COLO829 (cell line): ENCODE data around the gene EPB41L3.
"Not testable (repeated sequence)": the region's sequence is repeated elsewhere in the genome, so short reads cannot be mapped to it uniquely, and the experiment has no call there.

Experiments used
- DNase-seq: peaks from one replicate; pipeline ENCODE4 v3.0.0; 2012; ENCODE audit warnings: low spot score

Gene EPB41L3

GRCh38 chr18:5530629-5531178, 13.1 kb downstream of the EPB41L3 start:
- DNase-seq: no peak

- no peak for DNase-seq
These were observed 14.3 kb downstream of the EPB41L3 start for GRCh38 chr18:5529471-5529870.

GRCh38 chr18:5527603-5528002, 16.2 kb downstream of the EPB41L3 start:
- DNase-seq: no peak

DNA sequence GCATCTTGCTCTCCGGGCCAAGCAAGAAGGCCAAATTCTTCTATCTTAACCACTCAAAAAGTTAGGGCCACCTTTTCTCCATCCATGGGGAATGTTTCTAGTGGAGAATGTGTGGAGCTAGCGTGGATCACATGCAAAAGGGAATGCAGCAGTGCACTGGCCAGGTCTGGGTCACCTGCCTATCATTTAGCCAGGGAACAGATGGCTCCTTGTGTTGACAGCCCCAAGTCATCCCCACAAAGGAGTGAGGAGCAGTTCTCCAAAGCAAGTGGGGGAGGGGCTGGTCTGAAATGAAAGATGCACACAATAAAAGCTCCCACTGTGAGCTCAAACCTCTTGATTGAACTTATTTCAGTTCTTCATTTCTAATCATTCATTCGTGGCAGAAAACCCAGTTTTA, 19.1 kb downstream of the EPB41L3 start:
- DNase-seq: no peak

GRCh38 chr18:5521000-5521399, 22.8 kb downstream of the EPB41L3 start:
- no peak for DNase-seq

GRCh38 chr18:5520464-5520863, 23.3 kb downstream of the EPB41L3 start:
- DNase-seq: no peak

GRCh38 chr18:5519448-5520298, 24.1 kb downstream of the EPB41L3 start:
- no peak for DNase-seq

- peak; percentile 54 for DNase-seq
These were observed 24.9 kb downstream of the EPB41L3 start for GRCh38 chr18:5518899-5519371.

DNA sequence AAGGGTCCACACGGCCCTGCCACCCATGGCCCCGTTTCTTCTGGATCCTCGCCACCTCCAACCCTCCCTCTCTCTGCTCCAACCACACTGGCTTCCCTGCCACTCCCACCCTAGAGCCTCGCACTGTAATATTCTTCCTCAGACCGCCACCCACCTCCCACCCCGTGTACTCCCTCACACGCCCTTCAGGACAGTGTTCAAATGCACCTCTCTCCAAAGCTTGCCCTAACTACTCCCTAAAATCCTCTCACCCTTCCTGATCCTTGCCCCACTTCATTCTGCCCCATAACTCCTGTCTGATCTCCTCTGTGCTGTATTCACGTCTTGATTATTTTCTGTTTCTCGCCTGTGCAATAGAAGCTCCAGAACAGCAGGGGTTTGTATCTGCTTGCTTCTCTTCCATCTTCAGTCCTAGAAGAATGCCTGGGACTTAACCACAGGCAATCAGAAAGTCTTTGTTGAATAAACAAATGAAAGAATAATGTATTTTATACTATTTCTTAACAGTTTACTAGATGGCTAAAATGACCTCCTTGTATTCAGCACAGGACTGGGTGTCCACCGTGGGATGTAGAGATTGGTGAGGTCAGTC, 25.5 kb downstream of the EPB41L3 start:
- DNase-seq: no peak

GRCh38 chr18:5516841-5517240, 27.0 kb downstream of the EPB41L3 start:
- no peak for DNase-seq

DNA sequence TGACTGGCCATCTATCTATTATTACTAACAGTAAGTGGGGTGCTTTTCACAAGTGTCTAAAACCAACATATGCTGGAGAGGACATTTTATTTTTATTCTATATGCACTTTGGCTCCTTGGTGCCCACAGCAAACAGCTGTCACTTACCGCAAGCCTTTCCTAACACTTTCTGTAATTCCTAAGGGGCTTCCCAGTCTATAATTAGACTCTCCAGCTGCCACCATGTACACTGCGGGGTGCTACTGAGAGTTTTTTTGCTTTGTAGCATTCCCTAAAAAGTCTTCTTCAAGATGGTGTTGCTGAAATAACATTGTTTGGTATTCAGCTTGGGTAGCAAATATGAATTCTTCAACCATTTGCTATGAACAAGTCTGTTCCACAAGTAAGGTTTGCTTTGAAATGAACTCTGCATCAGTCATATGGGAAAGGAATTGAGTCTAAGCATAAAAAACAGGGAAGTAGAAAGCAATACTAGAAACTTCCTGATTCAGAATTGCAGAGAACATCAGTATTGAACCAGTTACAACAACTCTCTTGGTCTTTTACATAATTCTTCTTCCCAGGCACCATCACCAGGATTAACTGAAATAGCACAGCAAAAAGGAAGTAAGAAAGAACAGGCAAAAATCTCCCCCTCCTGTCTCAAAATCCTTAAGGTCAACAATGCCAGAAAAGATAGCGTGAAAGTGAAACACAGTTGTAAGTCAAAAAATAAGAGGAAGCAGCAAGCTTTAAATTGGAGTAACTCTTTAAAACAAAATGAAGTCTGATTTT, 28.6 kb downstream of the EPB41L3 start:
- no peak for DNase-seq

GRCh38 chr18:5513947-5514346, 29.9 kb downstream of the EPB41L3 start:
- no peak for DNase-seq

GRCh38 chr18:5512176-5512575, 31.6 kb downstream of the EPB41L3 start:
- DNase-seq: peak; percentile 20

DNA sequence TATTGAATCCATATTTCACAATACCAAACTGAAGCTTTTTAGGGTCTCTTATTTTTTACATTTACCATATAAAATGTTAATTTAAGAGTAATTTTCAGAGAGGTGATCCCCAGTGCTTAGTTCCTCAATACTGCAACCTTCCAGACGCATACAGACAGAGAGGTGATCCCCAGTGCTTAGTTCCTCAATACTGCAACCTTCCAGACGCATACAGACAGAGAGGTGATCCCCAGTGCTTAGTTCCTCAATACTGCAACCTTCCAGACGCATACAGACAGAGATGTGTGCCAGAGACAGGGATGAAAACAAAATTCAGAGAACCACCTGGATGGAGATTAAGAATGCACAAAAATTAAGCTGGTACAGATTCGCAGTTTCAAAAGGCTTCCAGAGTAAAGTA, 32.3 kb downstream of the EPB41L3 start:
- DNase-seq: not testable (repeated sequence)

DNA sequence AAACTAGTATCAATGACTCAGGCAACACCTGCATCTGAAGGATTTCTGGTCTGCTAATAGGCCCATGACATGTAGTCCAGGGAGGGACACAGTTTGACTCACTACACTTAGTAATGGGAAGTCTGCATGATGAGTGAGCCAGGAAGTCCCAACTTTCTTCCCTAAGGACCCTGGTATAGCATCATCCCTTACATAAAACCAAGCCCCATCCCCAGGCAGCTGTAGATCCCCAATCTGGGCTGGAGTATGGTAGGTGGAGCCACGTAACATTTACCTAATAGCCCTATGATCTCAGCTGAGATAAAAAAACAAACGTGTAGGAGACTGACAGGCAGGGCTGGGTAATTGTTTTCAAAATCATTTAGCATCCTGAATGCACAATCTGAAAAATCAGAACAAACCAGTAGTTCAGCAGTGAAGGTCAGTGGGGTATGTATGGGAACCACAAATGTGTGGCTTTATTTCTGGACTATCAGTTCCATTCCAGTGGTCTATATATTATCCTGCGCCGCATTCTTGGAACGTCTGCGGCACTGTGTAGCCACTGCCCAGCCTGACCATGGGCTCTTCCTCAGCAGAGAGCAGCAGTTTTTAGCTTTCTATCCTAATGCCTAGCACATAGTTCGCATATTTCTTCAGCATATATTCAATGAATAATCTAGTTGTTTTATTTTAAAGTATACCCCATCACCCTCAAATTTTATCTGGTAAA, 33.5 kb downstream of the EPB41L3 start:
- DNase-seq: no peak

- DNase-seq: no peak
These were observed 35.0 kb downstream of the EPB41L3 start for GRCh38 chr18:5508821-5509220.

DNA sequence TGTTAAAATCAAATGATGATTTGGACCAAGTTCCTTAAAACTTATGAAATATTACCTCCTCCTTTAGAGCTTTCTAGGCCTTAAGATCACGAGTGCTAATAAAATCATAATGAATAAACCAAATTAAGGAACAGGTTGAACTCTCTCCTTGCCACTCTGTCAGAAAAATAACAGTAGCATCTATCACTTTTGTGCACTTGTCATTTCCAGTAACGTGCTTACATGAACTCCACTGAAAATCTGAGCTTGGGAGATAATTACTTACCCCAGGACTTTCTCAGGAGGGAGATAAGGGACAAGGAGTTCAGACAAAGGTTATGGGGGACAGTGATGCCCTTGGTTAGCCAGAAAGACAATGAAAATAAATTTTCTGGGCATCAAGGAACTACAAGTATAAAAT, 36.0 kb downstream of the EPB41L3 start:
- DNase-seq: no peak

DNA sequence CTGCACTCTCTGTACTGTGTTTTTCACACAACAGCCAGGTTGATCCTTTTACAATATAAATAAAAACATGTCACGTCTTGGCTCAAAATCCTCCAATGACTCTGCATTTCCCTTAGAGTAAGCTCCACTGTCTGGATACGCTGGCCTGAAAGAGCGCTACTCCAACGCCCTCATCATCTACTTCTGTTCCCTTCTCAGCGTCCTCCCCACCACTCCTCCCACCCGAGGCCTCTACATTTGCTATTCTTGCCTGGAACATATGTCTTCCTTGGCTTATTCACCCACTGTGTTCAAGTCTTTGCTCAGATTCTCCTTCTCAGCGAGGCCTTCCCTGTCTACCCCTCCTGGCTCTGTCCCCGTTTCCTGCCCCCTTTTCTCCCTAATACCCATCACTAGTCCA, 37.6 kb downstream of the EPB41L3 start:
- DNase-seq: no peak

DNA sequence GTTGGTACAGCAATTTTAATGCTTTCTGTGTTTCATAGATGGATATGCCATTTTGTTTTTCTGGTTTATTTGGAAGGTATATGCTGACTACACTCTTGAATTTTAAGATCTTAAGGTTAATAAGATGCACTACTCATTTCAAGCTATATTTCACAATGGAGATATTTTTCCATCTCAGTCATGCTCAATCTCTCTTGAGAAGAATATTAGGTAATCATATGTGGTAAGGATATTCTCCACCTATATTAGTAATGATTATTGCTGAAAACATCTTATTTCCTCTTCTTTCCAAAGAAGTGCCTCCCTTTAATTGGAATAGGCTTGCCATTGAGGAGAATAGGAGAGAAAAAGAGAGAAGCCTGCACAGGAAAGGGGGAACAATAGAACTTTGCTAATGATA, 40.1 kb downstream of the EPB41L3 start:
- DNase-seq: no peak

DNA sequence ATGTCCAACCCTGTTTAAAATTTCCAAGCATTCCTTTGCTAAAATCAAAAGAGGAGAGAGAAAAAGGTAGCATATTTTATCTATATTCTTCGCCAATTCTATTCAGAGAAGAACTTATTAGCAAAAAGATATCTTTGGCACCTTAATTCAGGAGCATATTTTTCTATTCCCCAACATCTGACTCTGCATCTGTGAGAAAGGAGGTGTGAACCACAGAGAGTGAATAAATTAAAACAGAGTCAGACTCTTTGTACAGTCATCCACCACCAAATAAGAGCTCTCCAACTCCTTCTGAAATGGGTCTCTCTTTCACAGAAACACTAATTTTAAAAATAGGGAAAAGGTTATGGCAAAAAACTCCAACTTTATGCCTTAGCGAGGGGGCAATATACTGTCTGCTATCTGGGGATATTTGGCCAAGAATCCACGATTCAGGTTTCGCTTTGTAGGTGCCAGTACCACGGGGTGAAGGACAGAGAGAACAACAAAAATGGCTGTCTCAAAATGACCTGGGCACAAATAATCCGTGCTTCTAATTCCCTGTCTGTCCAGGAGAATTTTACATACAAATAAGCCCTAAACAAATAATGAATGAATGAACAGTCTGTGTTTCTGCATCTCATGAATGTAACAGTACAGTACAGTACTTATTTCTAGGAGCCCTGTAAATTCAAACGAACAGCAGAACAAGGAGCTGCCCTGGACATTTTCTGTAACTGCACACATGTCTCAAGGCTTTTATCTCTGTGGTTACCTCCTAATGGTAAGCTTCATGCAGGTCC, 43.4 kb downstream of the EPB41L3 start:
- DNase-seq: peak; percentile 16

DNA sequence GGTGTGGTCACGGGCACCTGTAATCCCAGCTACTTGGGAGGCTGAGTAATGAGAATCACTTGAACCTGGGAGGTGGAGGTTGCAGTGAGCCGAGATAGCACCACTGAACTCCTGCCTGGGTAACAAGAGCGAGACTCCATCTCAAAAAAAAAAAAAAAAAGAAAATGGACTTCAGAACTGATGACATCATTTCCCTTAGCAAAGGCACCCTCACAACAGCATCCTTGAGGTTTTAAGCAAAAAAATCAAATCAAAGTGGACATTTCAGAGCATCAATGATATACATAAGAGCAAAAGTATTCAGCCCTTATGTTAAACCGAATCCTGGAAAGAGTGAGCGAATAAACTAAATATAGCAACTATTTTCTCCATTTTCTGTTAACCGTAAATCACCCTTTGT, 45.3 kb downstream of the EPB41L3 start:
- no peak for DNase-seq
